GM23338 (cell line): ENCODE measurements around the gene ATF6.

Source experiments
- CREB1 ChIP-seq: fragments of 250-450 bp; sonication (Bioruptor Pico); IDR thresholded peaks from 2 replicates; pipeline ENCODE4 v1.5.0; 2020; ENCODE audit warnings: low read depth, mild to moderate bottlenecking, moderate library complexity
- CTCF ChIP-seq, 2 experiments: fragments of 200-600 bp in 1 of 2; sonication (generic) in 1 of 2; conservative IDR thresholded peaks; 2 replicates each; pipeline versions ENCODE4 v1.5.1 to v1.6.1; 2016 to 2017; ENCODE audit warnings: antibody characterized with exemption in 2 of 2, low read depth in 2 of 2, mild to moderate bottlenecking in 2 of 2, moderate library complexity in 1 of 2
- EZH2 ChIP-seq: fragments of 200-600 bp; sonication (generic); IDR thresholded peaks from one replicate; pipeline ENCODE4 v1.8.0; 2017; ENCODE audit warnings: antibody characterized with exemption, mild to moderate bottlenecking, low read depth; ENCODE audit not compliant: unreplicated experiment
- EZH2phosphoT487 ChIP-seq: fragments of 200-600 bp; sonication (generic); IDR thresholded peaks from one replicate; pipeline ENCODE4 v1.8.1; 2018; ENCODE audit warnings: antibody characterized with exemption; ENCODE audit not compliant: unreplicated experiment
- JUNB ChIP-seq: IDR thresholded peaks from one replicate; pipeline ENCODE4 v1.6.1; 2016; ENCODE audit warnings: antibody characterized with exemption; ENCODE audit not compliant: unreplicated experiment
- NANOG ChIP-seq: IDR thresholded peaks from 2 replicates; pipeline ENCODE4 v1.6.1; 2016; ENCODE audit warnings: antibody characterized with exemption, borderline replicate concordance
- POLR2AphosphoS5 ChIP-seq: IDR thresholded peaks from 2 replicates; pipeline ENCODE4 v1.6.1; 2016; ENCODE audit warnings: antibody characterized with exemption, low read depth
- ZNF331 ChIP-seq: fragments of 250-450 bp; sonication (Bioruptor Pico); IDR thresholded peaks from 2 replicates; pipeline ENCODE4 v1.5.0; 2020; ENCODE audit warnings: low read depth, mild to moderate bottlenecking, moderate library complexity
- TF ChIP-seq, protein P1 (sequence below): IDR thresholded peaks from one replicate; pipeline ENCODE4 v1.6.1; 2018; ENCODE audit warnings: antibody characterized with exemption; ENCODE audit not compliant: unreplicated experiment
- TF ChIP-seq, protein P2 (sequence below): IDR thresholded peaks from 2 replicates; pipeline ENCODE4 v1.6.1; 2016; ENCODE audit warnings: antibody characterized with exemption

GRCh38 chr1:161740921-161741320 lies 25.2 kb upstream of the ATF6 start:
- TF ChIP-seq JUNB: no peak
- TF ChIP-seq POLR2AphosphoS5: no peak
- TF ChIP-seq EZH2phosphoT487: no peak
- TF ChIP-seq EZH2: no peak
- no peak for TF ChIP-seq CTCF (conservative IDR thresholded peaks at IDR 0.05; ENCODE audit: low read depth in 2 of 2)
- no peak for TF ChIP-seq ZNF331 (CRISPR knock-in tag)
- TF ChIP-seq, protein P1, sequence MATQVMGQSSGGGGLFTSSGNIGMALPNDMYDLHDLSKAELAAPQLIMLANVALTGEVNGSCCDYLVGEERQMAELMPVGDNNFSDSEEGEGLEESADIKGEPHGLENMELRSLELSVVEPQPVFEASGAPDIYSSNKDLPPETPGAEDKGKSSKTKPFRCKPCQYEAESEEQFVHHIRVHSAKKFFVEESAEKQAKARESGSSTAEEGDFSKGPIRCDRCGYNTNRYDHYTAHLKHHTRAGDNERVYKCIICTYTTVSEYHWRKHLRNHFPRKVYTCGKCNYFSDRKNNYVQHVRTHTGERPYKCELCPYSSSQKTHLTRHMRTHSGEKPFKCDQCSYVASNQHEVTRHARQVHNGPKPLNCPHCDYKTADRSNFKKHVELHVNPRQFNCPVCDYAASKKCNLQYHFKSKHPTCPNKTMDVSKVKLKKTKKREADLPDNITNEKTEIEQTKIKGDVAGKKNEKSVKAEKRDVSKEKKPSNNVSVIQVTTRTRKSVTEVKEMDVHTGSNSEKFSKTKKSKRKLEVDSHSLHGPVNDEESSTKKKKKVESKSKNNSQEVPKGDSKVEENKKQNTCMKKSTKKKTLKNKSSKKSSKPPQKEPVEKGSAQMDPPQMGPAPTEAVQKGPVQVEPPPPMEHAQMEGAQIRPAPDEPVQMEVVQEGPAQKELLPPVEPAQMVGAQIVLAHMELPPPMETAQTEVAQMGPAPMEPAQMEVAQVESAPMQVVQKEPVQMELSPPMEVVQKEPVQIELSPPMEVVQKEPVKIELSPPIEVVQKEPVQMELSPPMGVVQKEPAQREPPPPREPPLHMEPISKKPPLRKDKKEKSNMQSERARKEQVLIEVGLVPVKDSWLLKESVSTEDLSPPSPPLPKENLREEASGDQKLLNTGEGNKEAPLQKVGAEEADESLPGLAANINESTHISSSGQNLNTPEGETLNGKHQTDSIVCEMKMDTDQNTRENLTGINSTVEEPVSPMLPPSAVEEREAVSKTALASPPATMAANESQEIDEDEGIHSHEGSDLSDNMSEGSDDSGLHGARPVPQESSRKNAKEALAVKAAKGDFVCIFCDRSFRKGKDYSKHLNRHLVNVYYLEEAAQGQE: no peak
- TF ChIP-seq NANOG: no peak
- no peak for TF ChIP-seq CREB1
- TF ChIP-seq, protein P2, sequence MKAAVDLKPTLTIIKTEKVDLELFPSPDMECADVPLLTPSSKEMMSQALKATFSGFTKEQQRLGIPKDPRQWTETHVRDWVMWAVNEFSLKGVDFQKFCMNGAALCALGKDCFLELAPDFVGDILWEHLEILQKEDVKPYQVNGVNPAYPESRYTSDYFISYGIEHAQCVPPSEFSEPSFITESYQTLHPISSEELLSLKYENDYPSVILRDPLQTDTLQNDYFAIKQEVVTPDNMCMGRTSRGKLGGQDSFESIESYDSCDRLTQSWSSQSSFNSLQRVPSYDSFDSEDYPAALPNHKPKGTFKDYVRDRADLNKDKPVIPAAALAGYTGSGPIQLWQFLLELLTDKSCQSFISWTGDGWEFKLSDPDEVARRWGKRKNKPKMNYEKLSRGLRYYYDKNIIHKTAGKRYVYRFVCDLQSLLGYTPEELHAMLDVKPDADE: no peak
